Coronary artery (tissue), 2 donors: ENCODE results near the gene TBC1D16.

Source experiments
- DNase-seq: peaks from one replicate; pipeline ENCODE4 v3.0.0-alpha.2; 2017; ENCODE audit warnings: low spot score
- H3K27ac ChIP-seq, 2 donors: fragments of 200-600 bp; sonication (generic); one replicate each; pipeline ENCODE4 v1.5.1; 2016 to 2019
- H3K4me3 ChIP-seq: fragments of 200-600 bp; sonication (generic); 2 replicates; pipeline ENCODE4 v1.5.1; 2016; ENCODE audit warnings: mild to moderate bottlenecking, moderate library complexity
- CTCF ChIP-seq: fragments of 200-600 bp; sonication (generic); IDR thresholded peaks from one replicate; pipeline ENCODE4 v1.5.1; 2019; ENCODE audit warnings: antibody characterized with exemption

Gene TBC1D16

GRCh38 chr17:79920751-79921410, 114.8 kb downstream of the TBC1D16 start:
- Histone ChIP-seq H3K4me3 (no peak overlapping the region), H3K27ac (no peak overlapping the region)
- TF ChIP-seq CTCF = no peak
- DNase-seq = no peak

- DNase-seq = no peak
- TF ChIP-seq CTCF = no peak
- Histone ChIP-seq H3K27ac (no peak overlapping the region), H3K4me3 (no peak overlapping the region)
Observed at GRCh38 chr17:79919862-79920720, 115.6 kb downstream of the TBC1D16 start.

GRCh38 chr17:79919164-79919585, 116.5 kb downstream of the TBC1D16 start:
- DNase-seq = peak; percentile 87
- Histone ChIP-seq H3K4me3 (peak overlapping the region; percentile 35), H3K27ac (no peak overlapping the region)
- TF ChIP-seq CTCF = no peak

- DNase-seq = no peak
- TF ChIP-seq CTCF = no peak
- H3K27ac ChIP-seq = no peak overlapping the region
- peak overlapping the region; percentile 35 for H3K4me3 ChIP-seq
Observed at GRCh38 chr17:79918581-79919163, 117.0 kb downstream of the TBC1D16 start.

- DNase-seq = no peak
- no peak for TF ChIP-seq CTCF
- Histone ChIP-seq H3K27ac (no peak overlapping the region), H3K4me3 (no peak overlapping the region)
Observed at GRCh38 chr17:79917902-79918484, 117.7 kb downstream of the TBC1D16 start.

GRCh38 chr17:79916991-79917901, 118.4 kb downstream of the TBC1D16 start:
- Histone ChIP-seq H3K27ac (no peak overlapping the region), H3K4me3 (no peak overlapping the region)
- DNase-seq = no peak
- TF ChIP-seq CTCF = no peak
